GM18951 (cell line): ENCODE measurements around the gene FST.

Experiments used
- POLR2A ChIP-seq: IDR thresholded peaks from 4 replicates; pipeline ENCODE4 v1.6.1; 2011; ENCODE audit warnings: mild to moderate bottlenecking; ENCODE audit not compliant: insufficient read length, insufficient read depth; ENCODE audit errors: extremely low read depth
- in situ Hi-C: fragments of 300-500 bp; cut with MboI; formaldehyde crosslinking; loops from one replicate; pipeline ENCODE4 v1.12.0; 2022; ENCODE audit warnings: low sequenced_read_pairs, mixed read lengths, inconsistent platforms; ENCODE audit not compliant: unreplicated experiment

Gene FST

DNA sequence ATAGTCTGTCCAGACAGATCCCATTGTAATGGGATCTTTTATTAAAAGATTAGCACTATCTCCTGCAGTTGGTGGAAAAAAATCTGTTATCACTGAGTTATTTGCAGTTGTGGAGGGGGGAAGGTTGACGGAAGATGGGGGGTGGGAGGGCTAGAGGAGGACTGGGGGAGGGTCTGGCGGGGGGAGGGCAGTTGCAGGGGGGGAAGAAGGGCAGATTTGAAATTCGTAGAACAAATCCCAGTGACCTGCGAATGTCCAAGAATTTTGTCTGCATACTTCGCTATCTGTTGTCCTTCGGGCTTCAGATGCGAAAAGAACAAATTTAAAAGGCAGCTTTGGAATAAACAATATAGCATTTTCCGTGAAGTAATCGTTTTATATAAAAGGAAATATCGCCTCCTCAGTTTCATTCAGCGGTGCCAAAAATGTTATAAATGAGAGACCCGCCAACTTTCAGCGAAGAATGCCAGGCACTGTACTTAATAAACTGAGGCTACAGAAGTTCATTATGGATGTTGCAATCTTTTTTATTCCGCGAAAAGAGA, 1.3 kb upstream of the FST start:
- no peak for TF ChIP-seq POLR2A
- in situ Hi-C loops: no loop called here

DNA sequence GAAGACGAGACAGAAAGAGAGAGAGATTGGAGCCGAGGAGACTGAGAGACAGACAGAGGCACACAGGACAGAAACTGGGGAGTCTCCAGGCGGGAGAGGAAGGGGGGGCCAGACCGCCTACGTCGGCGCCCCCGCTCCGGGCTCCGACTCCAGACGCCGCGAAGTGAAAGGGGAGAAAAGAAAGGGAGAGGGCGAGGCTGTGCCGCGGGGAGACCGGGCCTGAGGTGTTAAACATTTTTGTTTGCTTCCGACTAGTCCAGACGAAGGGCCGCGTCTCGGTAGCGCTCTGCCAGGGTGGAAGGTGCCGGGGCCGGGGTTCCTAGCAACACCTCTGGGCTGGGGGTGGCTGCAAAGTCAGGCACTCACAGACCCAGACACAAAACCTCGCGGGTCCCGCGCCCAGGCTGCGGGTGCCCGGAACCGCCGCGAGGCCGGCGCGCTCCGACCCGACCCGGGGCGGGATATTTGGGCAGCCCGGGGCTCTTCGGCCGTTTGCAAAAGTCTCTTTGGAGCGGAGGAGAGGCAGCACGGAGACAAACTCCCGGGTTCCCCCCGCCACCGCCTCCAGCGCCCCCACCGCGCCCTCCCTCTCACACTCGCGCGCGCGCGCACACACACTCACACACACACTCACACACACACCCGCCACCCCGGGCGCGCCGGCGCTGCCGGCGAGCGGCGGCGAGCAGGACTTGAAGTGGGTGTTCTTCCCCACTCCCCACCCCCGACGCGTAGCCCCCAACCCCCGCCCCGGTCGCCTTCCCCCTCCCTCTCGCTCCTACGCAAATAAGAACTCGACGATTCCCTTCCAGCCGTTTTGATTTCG, 626 bp upstream of the FST start:
- TF ChIP-seq POLR2A: no peak
- in situ Hi-C loops: no loop called here

DNA sequence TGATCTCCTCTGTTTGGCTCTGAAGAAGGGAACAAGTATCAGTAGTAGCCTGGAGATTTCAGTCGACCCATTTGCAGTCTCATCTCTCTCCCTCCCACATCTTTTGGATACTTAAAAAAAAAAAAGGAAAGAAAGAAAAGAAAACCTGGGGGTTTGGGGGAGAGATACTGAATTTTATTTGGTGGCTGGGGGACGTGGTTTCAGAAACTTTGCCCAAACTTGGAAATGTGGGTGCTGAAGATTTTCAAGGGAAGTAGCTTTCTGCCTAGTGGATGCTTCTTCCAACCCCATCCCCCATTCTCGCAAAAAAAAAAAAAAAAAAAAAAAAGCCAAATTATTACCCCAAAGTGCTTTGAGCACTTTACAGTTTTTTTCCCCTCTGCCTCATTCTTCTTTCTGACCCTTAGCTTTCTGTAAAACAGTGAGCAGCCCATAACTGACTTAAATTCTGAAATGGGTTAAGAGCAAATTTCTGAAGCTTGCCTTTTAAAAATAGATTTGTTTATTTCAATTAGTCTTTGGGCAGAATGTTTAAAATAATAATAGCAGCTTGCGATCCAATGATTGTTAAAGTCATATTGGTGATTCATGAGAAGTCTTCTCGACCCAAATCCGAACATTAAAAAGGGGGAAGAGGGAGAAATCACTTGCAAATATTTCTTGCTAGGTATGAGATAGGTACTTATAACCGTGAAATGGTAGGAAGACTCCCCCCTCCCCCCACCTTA, 894 bp downstream of the FST start:
- no peak for TF ChIP-seq POLR2A
- in situ Hi-C loops: no loop called here

DNA sequence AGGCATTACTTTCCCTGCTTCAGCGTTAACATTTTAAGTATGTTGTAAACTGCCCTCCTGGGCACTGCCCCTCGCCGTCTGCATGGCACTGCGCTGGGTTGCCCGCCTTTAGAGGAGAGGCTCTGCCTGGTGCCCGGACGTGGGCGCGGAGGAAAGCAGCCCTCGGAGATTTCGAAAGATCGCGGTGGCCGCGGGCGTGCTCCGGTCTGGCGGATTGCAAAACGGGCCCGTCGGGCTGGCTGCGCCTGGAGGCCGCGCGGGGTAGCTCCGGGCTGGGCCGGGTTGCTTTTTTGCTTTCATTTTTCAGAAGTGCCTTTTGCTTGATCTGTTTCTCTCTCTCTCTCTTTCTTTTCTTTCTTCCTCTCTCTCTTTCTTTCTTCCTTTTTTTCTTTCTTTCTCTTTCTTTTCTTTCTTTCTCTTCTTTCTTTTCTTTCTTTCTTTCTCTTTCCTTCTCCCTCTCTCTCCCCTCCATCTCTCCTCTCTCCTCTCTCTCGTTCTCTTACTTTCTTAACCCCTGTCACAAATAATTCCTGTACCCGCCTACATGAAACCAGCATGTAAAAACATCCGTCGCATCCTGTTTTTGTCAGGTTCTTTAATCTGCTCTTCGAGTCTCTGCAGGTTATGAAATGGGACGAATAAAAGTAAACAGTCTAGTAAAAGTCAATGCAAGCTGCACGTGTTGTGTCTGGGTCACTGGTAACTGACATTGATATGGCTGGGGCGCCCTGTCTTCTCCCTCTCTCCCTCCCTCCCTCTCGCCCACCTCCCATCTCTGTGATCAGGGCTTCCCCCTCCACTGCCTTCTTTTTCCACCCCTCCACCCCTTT, 1.7 kb downstream of the FST start:
- TF ChIP-seq POLR2A: no peak
- in situ Hi-C loops: no loop called here

DNA sequence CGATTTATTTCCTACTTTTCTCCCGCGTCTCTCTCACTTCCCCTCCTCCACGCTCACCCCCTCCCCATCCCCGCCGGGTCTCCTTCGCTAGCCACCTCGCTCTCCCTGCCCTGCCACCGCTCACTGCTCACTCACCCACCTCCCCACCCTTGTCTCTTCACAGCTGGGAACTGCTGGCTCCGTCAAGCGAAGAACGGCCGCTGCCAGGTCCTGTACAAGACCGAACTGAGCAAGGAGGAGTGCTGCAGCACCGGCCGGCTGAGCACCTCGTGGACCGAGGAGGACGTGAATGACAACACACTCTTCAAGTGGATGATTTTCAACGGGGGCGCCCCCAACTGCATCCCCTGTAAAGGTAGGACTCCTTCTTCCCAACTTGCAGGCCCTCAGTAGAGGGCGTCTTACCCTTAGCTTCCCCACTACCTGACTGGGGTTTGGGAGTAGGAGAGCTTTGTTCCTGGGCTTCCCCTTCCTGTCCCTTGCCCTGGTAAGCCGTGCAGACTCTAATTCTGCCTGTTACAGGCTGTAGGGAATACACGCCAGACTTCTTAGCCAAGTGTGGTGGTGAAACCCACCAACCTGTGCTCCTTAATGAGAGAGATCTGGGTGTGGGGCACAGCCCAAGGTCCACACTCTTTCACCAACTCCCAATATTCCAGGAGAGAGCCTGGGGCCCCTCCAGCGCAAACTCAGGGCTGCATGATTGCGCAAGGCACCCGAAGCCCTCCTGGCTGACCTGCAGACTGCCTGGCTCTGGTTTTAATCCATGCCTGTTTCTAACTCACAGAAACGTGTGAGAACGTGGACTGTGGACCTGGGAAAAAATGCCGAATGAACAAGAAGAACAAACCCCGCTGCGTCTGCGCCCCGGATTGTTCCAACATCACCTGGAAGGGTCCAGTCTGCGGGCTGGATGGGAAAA, 2.5 kb downstream of the FST start:
- no peak for TF ChIP-seq POLR2A
- in situ Hi-C loops: no loop called here

DNA sequence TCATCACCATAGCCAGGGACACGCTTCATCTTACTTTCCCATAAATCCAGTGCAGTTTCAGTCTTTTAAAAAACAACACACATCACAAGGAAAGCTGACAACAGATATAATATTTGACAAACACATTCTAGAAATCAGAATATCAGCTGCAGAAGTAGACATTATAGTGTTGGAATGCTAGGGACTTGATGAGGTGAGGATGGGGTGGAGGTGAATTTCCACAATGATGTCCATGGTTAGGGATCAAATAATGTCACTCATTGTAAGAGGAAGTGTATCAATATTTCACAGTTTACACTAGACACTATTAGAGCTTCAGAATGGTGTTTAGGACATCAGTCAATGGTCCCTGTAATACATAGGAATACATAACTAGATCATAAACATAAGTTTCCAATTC, 7.0 kb downstream of the FST start:
- in situ Hi-C loops: no loop called here
- no peak for TF ChIP-seq POLR2A

DNA sequence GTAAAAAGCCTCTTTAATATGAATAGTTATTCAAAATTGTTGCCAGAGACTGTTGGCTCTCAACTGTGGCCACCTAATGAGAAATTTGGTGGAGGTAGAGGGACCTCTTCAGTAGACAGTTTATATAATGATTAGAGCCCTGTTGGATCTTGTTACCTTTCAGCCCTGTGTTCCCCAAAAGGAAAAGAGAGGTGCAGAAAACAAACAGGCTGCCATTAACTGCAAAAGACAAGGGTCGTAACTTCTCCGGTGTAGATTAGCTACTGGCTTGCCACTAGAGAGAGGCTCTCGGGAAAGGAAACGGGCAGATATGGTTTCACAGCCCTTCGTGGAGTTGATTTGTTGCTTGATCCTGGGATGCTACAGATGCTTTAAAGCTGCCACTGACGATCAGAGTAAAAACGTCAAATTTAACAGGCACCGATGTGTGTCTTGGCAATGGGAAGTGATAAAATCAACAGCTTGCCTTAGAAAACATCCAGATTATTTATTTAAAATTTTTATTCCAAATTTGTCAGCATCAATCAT, 7.8 kb downstream of the FST start:
- no peak for TF ChIP-seq POLR2A
- in situ Hi-C loops: no loop called here

DNA sequence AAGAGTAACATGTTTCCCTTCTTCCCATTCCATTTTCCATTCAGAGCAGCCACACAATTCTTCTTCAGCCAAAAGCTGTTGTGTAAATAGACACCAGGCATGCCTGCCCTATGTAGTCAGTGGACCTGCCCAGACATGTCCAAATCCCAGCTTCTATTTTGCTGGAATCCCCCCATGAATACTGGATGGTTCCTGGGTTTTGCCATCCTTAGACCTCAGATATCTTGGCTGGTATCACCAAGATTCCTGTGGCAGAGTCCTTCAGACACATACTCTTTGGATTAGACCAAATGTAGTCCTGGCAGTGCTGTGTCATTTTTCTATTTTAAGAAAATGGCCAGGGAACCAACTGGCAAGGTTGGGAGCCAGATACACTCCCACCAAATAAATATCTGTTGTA, 10.3 kb downstream of the FST start:
- in situ Hi-C loops: no loop called here
- TF ChIP-seq POLR2A: no peak

DNA sequence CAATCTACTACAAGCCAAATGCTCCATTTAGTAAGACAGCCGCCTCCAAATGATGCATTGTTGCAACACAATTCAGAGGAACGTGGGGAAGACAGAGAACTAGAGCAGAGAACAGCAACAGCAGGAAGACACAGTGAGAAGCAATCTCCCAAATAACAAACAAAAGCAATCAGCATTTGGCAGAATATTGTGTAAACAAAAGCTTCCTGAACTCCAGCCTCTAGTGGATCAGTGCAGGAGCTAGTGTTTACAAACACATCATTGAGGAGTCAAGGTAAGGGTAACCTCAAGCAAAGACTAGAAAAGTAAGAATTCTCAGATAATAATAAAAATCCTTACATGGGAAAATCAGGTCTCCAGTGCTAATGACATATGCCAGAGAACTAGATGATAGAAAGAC, 20.6 kb downstream of the FST start:
- TF ChIP-seq POLR2A: no peak
- in situ Hi-C loops: no loop called here

DNA sequence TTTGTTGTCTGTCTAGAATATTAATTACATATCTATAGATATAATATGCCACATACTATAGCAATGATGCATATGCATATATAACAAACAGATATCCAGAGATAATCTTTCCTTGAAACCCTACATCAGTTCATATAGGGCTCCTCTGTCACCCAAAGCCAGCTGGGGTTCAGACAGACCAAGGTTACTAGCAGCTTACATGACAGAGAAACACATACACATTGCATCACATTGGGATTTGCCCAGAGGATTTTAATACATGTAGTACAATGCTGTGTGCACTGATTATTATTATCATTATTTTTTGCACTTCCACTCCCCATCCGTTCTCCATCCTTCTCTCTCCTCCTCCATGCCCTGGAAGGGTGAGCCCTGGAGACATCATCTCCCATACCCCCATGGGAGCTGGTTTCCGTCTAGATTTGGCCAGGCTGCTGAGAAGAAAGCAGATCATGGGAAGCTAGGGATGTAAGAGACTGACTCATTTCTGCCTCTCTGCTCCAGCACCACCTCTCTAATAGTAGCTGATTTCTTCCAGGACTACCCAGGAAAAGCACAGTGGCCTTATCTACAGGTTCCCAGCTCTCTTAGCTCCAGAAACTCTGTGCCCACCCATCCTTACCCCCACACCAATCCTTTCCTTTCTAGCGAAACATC, 23.3 kb downstream of the FST start:
- in situ Hi-C loops: no loop called here
- TF ChIP-seq POLR2A: no peak

DNA sequence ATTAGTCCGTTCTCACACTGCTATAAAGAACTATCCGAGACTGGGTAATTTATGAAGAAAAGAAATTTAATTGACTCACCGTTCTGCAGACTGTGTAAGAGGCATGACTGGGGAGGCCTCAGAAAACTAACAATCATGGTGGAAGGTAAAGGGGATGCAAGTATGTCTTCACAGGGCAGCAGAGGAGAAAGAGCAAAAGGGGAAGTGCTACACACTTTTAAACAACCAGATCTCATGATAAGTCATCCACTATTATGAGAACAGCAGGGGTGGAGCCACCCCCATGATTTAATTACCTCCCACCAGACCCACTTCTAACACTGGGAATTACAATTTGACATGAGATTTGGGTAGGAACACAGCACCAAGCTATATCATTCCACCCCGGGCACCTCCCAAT, 26.6 kb downstream of the FST start:
- in situ Hi-C loops: no loop called here
- no peak for TF ChIP-seq POLR2A
